Gastrocnemius medialis (tissue), 4 donors: ENCODE measurements around the gene PPP1R3D. TPM values are rescaled to one million over a fixed set of nuclear protein-coding genes. Genes with fewer than 3 reads are reported as not detected.

Experiments used
- ATAC-seq, 2 donors: fragments of 150-250 bp; one replicate each; pipeline ENCODE4 v1.9.1; 2016
- DNase-seq, 2 donors: peaks; one replicate each; pipeline ENCODE4 v3.0.0-alpha.2; 2019
- H3K27ac ChIP-seq, 4 donors: fragments of 200-600 bp; sonication (generic); 1 replicate in 1 of 4; 2 replicates in 3 of 4; pipeline ENCODE4 v1.5.1; 2016 to 2018; ENCODE audit warnings: mild to moderate bottlenecking in 2 of 4, moderate library complexity in 1 of 4
- H3K27me3 ChIP-seq, 3 donors: fragments of 200-600 bp; sonication (generic) in 2 of 3; 1 replicate in 1 of 3; 2 replicates in 2 of 3; pipeline versions ENCODE4 v1.5.1 to v1.6.0; 2016 to 2019; ENCODE audit warnings: mild to moderate bottlenecking in 1 of 3, moderate library complexity in 1 of 3
- H3K36me3 ChIP-seq, 2 donors: fragments of 200-600 bp; sonication (generic) in 1 of 2; one replicate each; pipeline ENCODE4 v1.5.1; 2017 to 2018
- H3K4me1 ChIP-seq, 2 donors: fragments of 200-600 bp; sonication (generic) in 1 of 2; one replicate each; pipeline ENCODE4 v1.5.1; 2016 to 2017; ENCODE audit warnings: mild to moderate bottlenecking in 2 of 2
- H3K4me3 ChIP-seq, 4 donors: fragments of 200-600 bp; sonication (generic) in 3 of 4; 1 replicate in 1 of 4; 2 replicates in 3 of 4; pipeline ENCODE4 v1.5.1; 2016 to 2019; ENCODE audit warnings: mild to moderate bottlenecking in 2 of 4
- H3K9me3 ChIP-seq, 3 donors: fragments of 200-600 bp; sonication (generic) in 2 of 3; 1 replicate in 1 of 3; 2 replicates in 2 of 3; pipeline ENCODE4 v1.5.1; 2016 to 2019
- POLR2A ChIP-seq, 2 donors: fragments of 450-650 bp; IDR thresholded peaks; one replicate each; pipeline ENCODE4 v1.6.1; 2017; ENCODE audit warnings: antibody characterized with exemption in 2 of 2, mild to moderate bottlenecking in 2 of 2, moderate library complexity in 2 of 2
- in situ Hi-C, 4 donors: fragments of 200-750 bp; cut with MboI; loops; one replicate each; pipeline versions ENCODE4 v1.15.0 to v1.8.0; 2017; ENCODE audit warnings: low sequenced_read_pairs in 4 of 4
- intact Hi-C: fragments of 100-400 bp; cut with DNase I; formaldehyde crosslinking; loops from one replicate; pipeline ENCODE4 v1.15.1; 2023; ENCODE audit warnings: low total_unique reads
- total RNA-seq, 4 donors: library from RNA; depleted of rRNA; stranded (reverse); fragments of >200 nt; gene quantifications; one replicate each; pipeline versions ENCODE4 v1.1.0 to v1.2.3, GENCODE V29; 2016
- TF ChIP-seq, protein P1 (sequence below), 5 experiments: fragments of 450-650 bp in 3 of 5; fragments of 200-600 bp in 2 of 5; sonication (generic) in 2 of 5; IDR thresholded peaks in 4 of 5; conservative IDR thresholded peaks in 1 of 5; 1 replicate in 4 of 5; 2 replicates in 1 of 5; pipeline ENCODE4 v1.5.1; 2016 to 2019; ENCODE audit warnings: antibody characterized with exemption in 5 of 5, mild to moderate bottlenecking in 3 of 5, moderate library complexity in 3 of 5

PPP1R3D gene
- total RNA-seq, 4 donors from 2014 or later: 4.1 to 12.0 (median 10.8) TPM

DNA sequence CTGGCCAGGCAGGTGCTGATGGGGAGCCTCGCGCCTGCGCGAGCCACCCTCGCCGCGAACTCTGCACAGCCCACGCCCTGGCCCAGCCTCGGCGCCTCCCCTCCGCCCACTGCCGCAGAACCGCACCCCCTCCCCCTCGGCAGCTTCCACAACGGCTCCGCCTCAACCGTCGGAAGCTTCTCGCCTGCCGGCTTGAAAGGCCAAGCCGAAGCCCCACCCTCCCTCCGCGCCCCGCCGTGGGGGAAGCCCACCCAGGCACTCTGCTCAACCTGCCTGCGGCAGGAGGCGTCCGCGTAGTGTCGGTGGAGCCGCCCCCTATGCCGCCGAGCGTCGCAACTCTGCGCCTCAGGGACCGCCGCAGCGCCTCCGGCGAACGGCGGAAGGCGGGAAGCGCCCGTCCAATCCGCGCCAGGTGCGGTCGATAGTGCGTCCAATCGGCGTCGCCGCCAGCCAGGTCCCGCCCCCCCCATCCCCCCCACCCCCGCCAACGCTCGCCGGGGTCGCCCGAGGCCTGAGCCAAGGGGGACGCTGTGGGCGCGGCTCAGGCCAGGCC is 6.7 kb downstream of the PPP1R3D start, which contains the start of gene SYCP2:
SYCP2 (minus strand) TSS at position 342 of the 553 bp plus-strand sequence. CDS start 11,224 bp downstream, outside the sequence.
- in situ Hi-C loops: no loop called here
- TF ChIP-seq, protein P1, sequence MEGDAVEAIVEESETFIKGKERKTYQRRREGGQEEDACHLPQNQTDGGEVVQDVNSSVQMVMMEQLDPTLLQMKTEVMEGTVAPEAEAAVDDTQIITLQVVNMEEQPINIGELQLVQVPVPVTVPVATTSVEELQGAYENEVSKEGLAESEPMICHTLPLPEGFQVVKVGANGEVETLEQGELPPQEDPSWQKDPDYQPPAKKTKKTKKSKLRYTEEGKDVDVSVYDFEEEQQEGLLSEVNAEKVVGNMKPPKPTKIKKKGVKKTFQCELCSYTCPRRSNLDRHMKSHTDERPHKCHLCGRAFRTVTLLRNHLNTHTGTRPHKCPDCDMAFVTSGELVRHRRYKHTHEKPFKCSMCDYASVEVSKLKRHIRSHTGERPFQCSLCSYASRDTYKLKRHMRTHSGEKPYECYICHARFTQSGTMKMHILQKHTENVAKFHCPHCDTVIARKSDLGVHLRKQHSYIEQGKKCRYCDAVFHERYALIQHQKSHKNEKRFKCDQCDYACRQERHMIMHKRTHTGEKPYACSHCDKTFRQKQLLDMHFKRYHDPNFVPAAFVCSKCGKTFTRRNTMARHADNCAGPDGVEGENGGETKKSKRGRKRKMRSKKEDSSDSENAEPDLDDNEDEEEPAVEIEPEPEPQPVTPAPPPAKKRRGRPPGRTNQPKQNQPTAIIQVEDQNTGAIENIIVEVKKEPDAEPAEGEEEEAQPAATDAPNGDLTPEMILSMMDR (IDR thresholded peaks at IDR 0.05 in 4 of 5, conservative IDR thresholded peaks at IDR 0.05 in 1 of 5): no peak
- TF ChIP-seq POLR2A (IDR thresholded peaks at IDR 0.05): no peak
- Histone ChIP-seq H3K4me3 (peak within 1 kb of the TSS; percentile 62 to 92 (median 86)), H3K36me3 (no peaks in the 10 kb centered on the region), H3K27me3 (no peaks in the 10 kb centered on the region), H3K27ac (peak within 1 kb of the TSS; percentile 77 to 85 (median 84)), H3K9me3 (no peaks in the 10 kb centered on the region), H3K4me1 (peaks cover 22 to 26% of the 10 kb centered on the region in 2 donors)
- ATAC-seq: peak; percentile 53 to 60
- intact Hi-C loops: no loop called here
- peak in 1 of 2 donors; percentile 47 for DNase-seq

DNA sequence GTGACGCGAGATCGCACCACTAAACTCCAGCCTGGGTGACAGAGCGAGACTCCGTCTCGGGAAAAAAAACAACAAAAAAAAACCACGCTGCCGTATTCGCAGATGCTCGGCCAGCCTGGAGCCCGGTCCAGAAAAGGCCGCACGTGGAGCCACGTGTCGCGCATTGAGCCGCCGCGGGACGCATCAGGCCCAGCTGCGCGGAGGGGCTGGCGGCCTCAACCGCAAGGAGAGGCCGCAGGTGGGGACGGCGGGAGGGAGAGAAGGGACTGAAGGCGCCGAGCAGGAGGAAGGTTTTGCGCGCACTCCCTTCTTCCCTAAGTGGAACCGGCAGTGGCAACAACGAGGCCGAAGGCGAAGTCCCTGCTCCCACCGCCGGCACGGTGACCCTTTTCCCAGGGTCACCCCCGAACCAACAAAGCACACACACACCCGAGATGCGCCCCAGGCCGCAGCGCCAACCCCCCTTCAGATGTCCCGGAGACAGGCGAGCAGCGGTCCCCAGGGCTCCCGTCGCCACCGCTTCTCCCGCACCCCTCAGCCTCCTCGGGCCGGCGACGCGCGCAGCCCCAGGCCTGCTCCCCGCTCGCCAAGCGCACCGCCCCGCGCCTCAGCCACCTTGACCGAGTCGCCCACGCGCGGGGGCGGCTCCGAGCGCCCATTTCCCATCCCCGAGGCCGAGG is 7.3 kb downstream of the PPP1R3D start:
- no peak overlapping the region for H3K27ac ChIP-seq
- intact Hi-C loops: no loop called here
- TF ChIP-seq, protein P1 (IDR thresholded peaks at IDR 0.05 in 4 of 5, conservative IDR thresholded peaks at IDR 0.05 in 1 of 5): no peak
- no peak for TF ChIP-seq POLR2A (IDR thresholded peaks at IDR 0.05)
- H3K36me3 ChIP-seq: no peaks in the 10 kb centered on the region
- no peaks in the 10 kb centered on the region for H3K27me3 ChIP-seq
- ATAC-seq: no peak
- in situ Hi-C loops: no loop called here
- H3K4me1 ChIP-seq: peaks cover 17 to 20% of the 10 kb centered on the region in 2 donors
- no peak for DNase-seq
- no peaks in the 10 kb centered on the region for H3K9me3 ChIP-seq
- H3K4me3 ChIP-seq: peak overlapping the region in 3 of 4 donors; percentile 62 to 89 (median 83)

DNA sequence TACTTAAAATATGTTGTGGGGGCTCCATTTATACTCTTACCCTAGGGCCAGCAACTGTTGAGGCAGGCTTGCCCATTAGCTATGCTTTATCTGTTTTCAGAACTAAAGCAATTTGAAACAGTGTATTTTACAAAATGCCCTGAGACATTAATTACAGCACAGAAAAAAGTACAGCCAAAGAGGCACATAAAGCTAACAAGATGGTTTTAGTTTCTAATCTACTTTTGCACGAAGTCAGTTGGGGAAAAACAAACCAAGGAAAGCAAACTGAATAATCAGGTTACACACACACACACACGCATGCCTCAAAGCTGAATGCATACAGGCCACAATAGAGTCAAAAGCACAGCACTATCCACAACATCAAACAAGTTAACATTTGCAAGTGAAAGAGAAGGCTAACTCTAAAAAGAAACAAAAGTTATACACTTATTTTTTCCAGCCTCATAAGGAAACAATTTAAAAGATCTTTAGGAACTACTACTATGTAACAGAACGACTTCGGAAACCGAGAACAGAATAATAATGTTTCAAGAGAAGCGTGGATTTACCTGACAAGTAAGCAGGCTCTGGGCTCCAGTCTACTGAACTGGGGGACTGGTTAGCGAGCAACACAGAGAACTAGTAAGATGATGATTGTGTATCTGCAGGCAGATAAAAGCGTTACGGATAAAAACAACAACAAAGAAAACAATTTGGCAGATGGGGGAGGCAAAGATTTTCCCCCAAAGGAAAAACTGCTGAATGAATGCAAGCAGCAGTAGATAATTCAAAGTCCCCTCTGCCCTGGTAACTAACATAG is 8.4 kb downstream of the PPP1R3D start:
- no peak for DNase-seq
- no peaks in the 10 kb centered on the region for H3K9me3 ChIP-seq
- H3K27ac ChIP-seq: no peak overlapping the region
- in situ Hi-C loops (no loop called here), intact Hi-C loops (no loop called here)
- ATAC-seq: no peak
- TF ChIP-seq POLR2A (IDR thresholded peaks at IDR 0.05): no peak
- TF ChIP-seq, protein P1 (IDR thresholded peaks at IDR 0.05 in 4 of 5, conservative IDR thresholded peaks at IDR 0.05 in 1 of 5): no peak
- peaks cover 7 to 9% of the 10 kb centered on the region in 2 donors for H3K4me1 ChIP-seq
- no peak overlapping the region for H3K4me3 ChIP-seq
- H3K36me3 ChIP-seq: no peaks in the 10 kb centered on the region
- no peaks in the 10 kb centered on the region for H3K27me3 ChIP-seq

GRCh38 chr20:59925899-59926298 is 14.2 kb downstream of the PPP1R3D start:
- no peak for TF ChIP-seq POLR2A (IDR thresholded peaks at IDR 0.05)
- TF ChIP-seq, protein P1 (IDR thresholded peaks at IDR 0.05 in 4 of 5, conservative IDR thresholded peaks at IDR 0.05 in 1 of 5): no peak
- no peaks in the 10 kb centered on the region for H3K9me3 ChIP-seq
- no peaks in the 10 kb centered on the region for H3K27me3 ChIP-seq
- DNase-seq: no peak
- H3K27ac ChIP-seq: no peak overlapping the region
- no peak overlapping the region for H3K4me3 ChIP-seq
- intact Hi-C loops: no loop called here
- in situ Hi-C loops: no loop called here
- ATAC-seq: no peak
- no peaks in the 10 kb centered on the region for H3K36me3 ChIP-seq
- no peaks in the 10 kb centered on the region for H3K4me1 ChIP-seq
